ENCODE measurements around the gene PJA2. TPM values are rescaled to one million over a fixed set of nuclear protein-coding genes. Genes with fewer than 3 reads are reported as not detected.

Gene PJA2
- polyA plus RNA-seq, 1 donor from 2014 or later, result 142 TPM

GRCh38 chr5:109327570-109327969, 82.2 kb downstream of the PJA2 start:
- Histone ChIP-seq H3K9me2 (ENCODE audit: insufficient read depth, low read length) (no peaks in the 10 kb centered on the region), H3K9me3 (ENCODE audit: low read length) (no peaks in the 10 kb centered on the region), H3K9ac (ENCODE audit: low read length) (no peak overlapping the region), H3K4me3 (ENCODE audit: low read length) (no peak overlapping the region), H3K4me2 (ENCODE audit: low read length) (no peak overlapping the region), H2AFZ (ENCODE audit: low read depth, low read length) (no peak overlapping the region), H3K27ac (ENCODE audit: low read length) (no peak overlapping the region), H3K79me2 (replicated peaks; ENCODE audit: insufficient read depth, low read length) (no peaks in the 10 kb centered on the region), H3F3A (ENCODE audit: insufficient read depth, low read length, poor library complexity, severe bottlenecking) (no peaks in the 10 kb centered on the region), H3K36me3 (ENCODE audit: insufficient read depth, low read length) (no peaks in the 10 kb centered on the region), H3K27me3 (ENCODE audit: insufficient read depth, low read depth, low read length) (no peaks in the 10 kb centered on the region), H4K20me1 (ENCODE audit: insufficient read depth) (no peaks in the 10 kb centered on the region)
- TF ChIP-seq EZH2 (IDR thresholded peaks at IDR 0.05; ENCODE audit: borderline replicate concordance, insufficient read depth, low read length, poor library complexity, severe bottlenecking) (no peak), MXI1 (conservative IDR thresholded peaks at IDR 0.05; ENCODE audit: poor library complexity, severe bottlenecking) (no peak), TAF1 (IDR thresholded peaks at IDR 0.05; ENCODE audit: low read depth) (no peak), SMC3 (conservative IDR thresholded peaks at IDR 0.05; ENCODE audit: poor library complexity) (no peak), REST (IDR thresholded peaks at IDR 0.05; ENCODE audit: borderline replicate concordance) (no peak), POLR2AphosphoS5 (IDR thresholded peaks at IDR 0.05) (no peak), CTCF (IDR thresholded peaks at IDR 0.05; ENCODE audit: poor library complexity, severe bottlenecking) (no peak), EP300 (conservative IDR thresholded peaks at IDR 0.05; ENCODE audit: poor library complexity, severe bottlenecking) (no peak), RAD21 (conservative IDR thresholded peaks at IDR 0.05) (no peak)

GRCh38 chr5:109326919-109327318, 82.9 kb downstream of the PJA2 start:
- Histone ChIP-seq H3K9me3 (ENCODE audit: low read length) (no peaks in the 10 kb centered on the region), H3K27me3 (ENCODE audit: insufficient read depth, low read depth, low read length) (no peaks in the 10 kb centered on the region), H3K79me2 (replicated peaks; ENCODE audit: insufficient read depth, low read length) (no peaks in the 10 kb centered on the region), H3K9ac (ENCODE audit: low read length) (no peak overlapping the region), H4K20me1 (ENCODE audit: insufficient read depth) (no peaks in the 10 kb centered on the region), H3K9me2 (ENCODE audit: insufficient read depth, low read length) (no peaks in the 10 kb centered on the region), H3F3A (ENCODE audit: insufficient read depth, low read length, poor library complexity, severe bottlenecking) (no peaks in the 10 kb centered on the region), H3K36me3 (ENCODE audit: insufficient read depth, low read length) (no peaks in the 10 kb centered on the region), H3K27ac (ENCODE audit: low read length) (no peak overlapping the region), H2AFZ (ENCODE audit: low read depth, low read length) (no peak overlapping the region), H3K4me3 (ENCODE audit: low read length) (no peak overlapping the region), H3K4me2 (ENCODE audit: low read length) (no peak overlapping the region)
- TF ChIP-seq MXI1 (conservative IDR thresholded peaks at IDR 0.05; ENCODE audit: poor library complexity, severe bottlenecking) (no peak), POLR2AphosphoS5 (IDR thresholded peaks at IDR 0.05) (no peak), RAD21 (conservative IDR thresholded peaks at IDR 0.05) (no peak), CTCF (IDR thresholded peaks at IDR 0.05; ENCODE audit: poor library complexity, severe bottlenecking) (no peak)
